OCI-LY1 (cell line): ENCODE data around the gene KRTAP10-5.

ENCODE experiments used
- H2AFZ ChIP-seq: fragments of 200-600 bp; sonication (generic), shearing (Covaris generic); 2 replicates; pipeline ENCODE4 v1.6.0; 2014; ENCODE audit warnings: antibody characterized with exemption, mild to moderate bottlenecking, low read length
- H3F3A ChIP-seq: fragments of 200-600 bp; sonication (generic), shearing (Covaris generic); 2 replicates; pipeline ENCODE4 v1.6.0; 2014; ENCODE audit warnings: mild to moderate bottlenecking, antibody characterized with exemption, low read length, moderate library complexity; ENCODE audit not compliant: insufficient read depth
- H3K27ac ChIP-seq: fragments of 200-600 bp; sonication (generic); 2 replicates; pipeline ENCODE4 v1.5.1; 2014; ENCODE audit warnings: low read length, mixed run types, mild to moderate bottlenecking, low read depth; ENCODE audit not compliant: poor library complexity, severe bottlenecking
- H3K27me3 ChIP-seq: fragments of 200-600 bp; sonication (generic); 2 replicates; pipeline ENCODE4 v1.6.0; 2014; ENCODE audit warnings: antibody characterized with exemption, mild to moderate bottlenecking, low read length, moderate library complexity; ENCODE audit not compliant: insufficient read depth
- H3K36me3 ChIP-seq: fragments of 200-600 bp; sonication (generic); 2 replicates; pipeline ENCODE4 v1.6.1; 2014; ENCODE audit warnings: mild to moderate bottlenecking, antibody characterized with exemption, low read length, moderate library complexity, mixed read lengths; ENCODE audit not compliant: insufficient read depth
- H3K4me1 ChIP-seq: fragments of 200-600 bp; sonication (generic); 2 replicates; pipeline ENCODE4 v1.5.1; 2014; ENCODE audit warnings: mild to moderate bottlenecking, low read length, moderate library complexity; ENCODE audit not compliant: insufficient read depth, severe bottlenecking
- H3K4me2 ChIP-seq: fragments of 200-600 bp; sonication (generic), shearing (Covaris generic); 2 replicates; pipeline ENCODE4 v1.6.1; 2014; ENCODE audit warnings: low read length
- H3K4me3 ChIP-seq: fragments of 200-600 bp; sonication (generic); 2 replicates; pipeline ENCODE4 v1.5.1; 2014; ENCODE audit warnings: low read length, low read depth, mild to moderate bottlenecking, mixed read lengths; ENCODE audit not compliant: poor library complexity, severe bottlenecking
- H3K79me2 ChIP-seq: fragments of 200-600 bp; shearing (Covaris generic); 2 replicates; pipeline ENCODE4 v1.6.1; 2016; ENCODE audit warnings: mixed run types, low read length, mixed read lengths; ENCODE audit not compliant: insufficient read depth
- H3K9ac ChIP-seq: fragments of 200-600 bp; sonication (generic), shearing (Covaris generic); 2 replicates; pipeline ENCODE4 v1.6.1; 2014; ENCODE audit warnings: mild to moderate bottlenecking, low read length, mixed read lengths
- H3K9me2 ChIP-seq: fragments of 200-600 bp; sonication (generic), shearing (Covaris generic); 2 replicates; pipeline ENCODE4 v1.6.1; 2014; ENCODE audit warnings: low read depth, mild to moderate bottlenecking, low read length, mixed read lengths
- H3K9me3 ChIP-seq: fragments of 200-600 bp; shearing (Covaris generic); 2 replicates; pipeline ENCODE4 v1.6.1; 2014; ENCODE audit warnings: low read length, mixed read lengths
- H4K20me1 ChIP-seq: fragments of 200-600 bp; sonication (generic), shearing (Covaris generic); 2 replicates; pipeline ENCODE4 v1.6.0; 2016; ENCODE audit warnings: mild to moderate bottlenecking, low read length; ENCODE audit not compliant: insufficient read depth
- EZH2 ChIP-seq: fragments of 200-600 bp; sonication (generic), shearing (Covaris generic); IDR thresholded peaks from 2 replicates; pipeline ENCODE4 v1.8.0; 2017; ENCODE audit warnings: borderline replicate concordance, mixed run types, mild to moderate bottlenecking, antibody characterized with exemption, low read length, moderate library complexity, mixed read lengths
- TF ChIP-seq, protein P1 (sequence below): fragments of 200-600 bp; sonication (generic), shearing (Covaris generic); IDR thresholded peaks from 2 replicates; pipeline ENCODE4 v1.5.1; 2017; ENCODE audit warnings: mild to moderate bottlenecking, antibody characterized with exemption, low read length, moderate library complexity, mixed read lengths

KRTAP10-5 gene

DNA sequence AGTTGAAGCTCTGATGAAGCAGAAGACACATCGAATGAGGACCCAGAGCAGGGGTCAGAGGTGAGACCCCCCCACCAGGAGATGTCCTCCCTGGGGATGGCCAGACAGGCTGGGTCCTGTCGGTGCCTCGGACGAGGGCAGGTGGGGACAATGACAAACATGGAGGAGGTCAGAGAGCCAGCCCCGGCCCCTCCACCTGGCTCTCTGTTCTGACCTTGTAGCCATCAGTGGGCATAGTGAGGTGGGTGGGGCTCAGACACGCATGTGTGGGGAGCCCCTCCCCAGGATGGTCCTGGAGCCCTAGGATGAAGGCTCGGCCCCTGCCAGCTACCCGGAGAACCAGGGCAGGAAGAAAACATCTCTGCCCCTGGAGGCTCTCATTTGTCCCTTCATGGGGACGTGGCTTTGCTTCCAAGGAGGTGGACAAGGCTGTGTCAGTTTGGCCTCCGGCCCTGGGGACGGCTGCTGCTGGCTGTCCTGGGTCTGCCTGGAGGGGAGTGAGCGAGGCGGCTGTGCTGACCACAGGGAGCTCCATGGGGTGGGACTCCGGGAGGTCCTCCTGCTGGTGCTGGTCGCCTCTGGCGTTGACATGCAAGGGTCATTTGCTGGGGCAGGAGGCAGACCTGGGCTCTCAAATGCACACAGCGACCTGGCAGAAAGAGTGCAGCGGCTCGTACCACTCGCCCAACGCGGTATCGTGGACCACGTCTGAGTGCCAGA is 9.3 kb upstream of the KRTAP10-5 start:
- H3F3A ChIP-seq: no peaks in the 10 kb centered on the region
- H4K20me1 ChIP-seq: no peaks in the 10 kb centered on the region
- no peaks in the 10 kb centered on the region for H3K9me2 ChIP-seq
- no peaks in the 10 kb centered on the region for H3K79me2 ChIP-seq
- H3K4me2 ChIP-seq: no peak overlapping the region
- H3K36me3 ChIP-seq: no peaks in the 10 kb centered on the region
- H3K27ac ChIP-seq: no peak overlapping the region
- H3K9me3 ChIP-seq: no peaks in the 10 kb centered on the region
- H3K4me1 ChIP-seq: no peaks in the 10 kb centered on the region
- no peak overlapping the region for H3K9ac ChIP-seq
- H3K27me3 ChIP-seq: no peaks in the 10 kb centered on the region
- H3K4me3 ChIP-seq: no peak overlapping the region
- H2AFZ ChIP-seq: no peak overlapping the region
- TF ChIP-seq, protein P1, sequence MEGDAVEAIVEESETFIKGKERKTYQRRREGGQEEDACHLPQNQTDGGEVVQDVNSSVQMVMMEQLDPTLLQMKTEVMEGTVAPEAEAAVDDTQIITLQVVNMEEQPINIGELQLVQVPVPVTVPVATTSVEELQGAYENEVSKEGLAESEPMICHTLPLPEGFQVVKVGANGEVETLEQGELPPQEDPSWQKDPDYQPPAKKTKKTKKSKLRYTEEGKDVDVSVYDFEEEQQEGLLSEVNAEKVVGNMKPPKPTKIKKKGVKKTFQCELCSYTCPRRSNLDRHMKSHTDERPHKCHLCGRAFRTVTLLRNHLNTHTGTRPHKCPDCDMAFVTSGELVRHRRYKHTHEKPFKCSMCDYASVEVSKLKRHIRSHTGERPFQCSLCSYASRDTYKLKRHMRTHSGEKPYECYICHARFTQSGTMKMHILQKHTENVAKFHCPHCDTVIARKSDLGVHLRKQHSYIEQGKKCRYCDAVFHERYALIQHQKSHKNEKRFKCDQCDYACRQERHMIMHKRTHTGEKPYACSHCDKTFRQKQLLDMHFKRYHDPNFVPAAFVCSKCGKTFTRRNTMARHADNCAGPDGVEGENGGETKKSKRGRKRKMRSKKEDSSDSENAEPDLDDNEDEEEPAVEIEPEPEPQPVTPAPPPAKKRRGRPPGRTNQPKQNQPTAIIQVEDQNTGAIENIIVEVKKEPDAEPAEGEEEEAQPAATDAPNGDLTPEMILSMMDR: no peak
- TF ChIP-seq EZH2: no peak

DNA sequence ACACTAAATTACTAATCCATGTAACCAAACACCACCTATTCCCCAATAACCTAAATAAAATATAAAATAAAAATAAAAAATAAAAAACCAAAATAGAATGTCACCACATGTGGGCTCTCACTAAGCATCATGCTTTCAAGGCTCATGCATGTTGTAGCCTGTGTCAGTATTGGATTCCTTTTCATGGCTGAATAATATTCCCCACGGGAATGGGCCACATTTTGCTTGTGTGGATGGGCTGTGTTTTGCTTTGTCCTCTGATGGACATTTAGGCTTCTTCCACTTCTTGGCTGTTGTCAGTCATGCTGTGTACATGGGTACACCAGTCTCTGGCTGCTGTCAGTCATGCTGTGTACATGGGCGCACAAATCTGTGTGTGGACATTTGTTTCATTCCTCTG is 8.7 kb upstream of the KRTAP10-5 start:
- H4K20me1 ChIP-seq: no peaks in the 10 kb centered on the region
- no peak overlapping the region for H3K4me3 ChIP-seq
- no peak overlapping the region for H3K27ac ChIP-seq
- no peaks in the 10 kb centered on the region for H3F3A ChIP-seq
- TF ChIP-seq, protein P1: no peak
- TF ChIP-seq EZH2: no peak
- H3K9ac ChIP-seq: no peak overlapping the region
- H3K9me3 ChIP-seq: no peaks in the 10 kb centered on the region
- no peak overlapping the region for H3K4me2 ChIP-seq
- H3K4me1 ChIP-seq: no peaks in the 10 kb centered on the region
- H3K9me2 ChIP-seq: no peaks in the 10 kb centered on the region
- H2AFZ ChIP-seq: no peak overlapping the region
- no peaks in the 10 kb centered on the region for H3K27me3 ChIP-seq
- no peaks in the 10 kb centered on the region for H3K36me3 ChIP-seq
- no peaks in the 10 kb centered on the region for H3K79me2 ChIP-seq

DNA sequence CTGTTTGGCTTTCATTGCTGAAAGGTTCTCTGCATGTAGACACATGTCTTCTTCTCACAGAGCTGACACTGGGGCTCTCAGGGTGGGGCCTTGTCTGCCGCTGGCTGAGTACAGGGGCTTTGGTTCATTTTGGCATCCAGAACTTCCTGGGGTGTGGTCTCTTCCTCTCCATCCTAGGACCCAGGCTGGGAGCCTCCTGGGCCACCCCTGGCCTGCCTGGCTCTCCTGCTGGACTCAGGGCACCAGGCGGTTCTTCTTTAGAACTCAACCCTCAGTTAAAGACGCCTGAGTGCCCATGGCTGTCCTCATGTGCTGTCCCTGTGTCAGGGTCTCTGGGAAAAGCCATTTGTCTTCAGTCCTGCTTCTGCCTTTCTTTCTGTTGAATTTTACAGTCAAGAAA is 5.5 kb upstream of the KRTAP10-5 start:
- Histone ChIP-seq H4K20me1 (no peaks in the 10 kb centered on the region), H3K27me3 (no peaks in the 10 kb centered on the region), H3K27ac (no peak overlapping the region), H3K9me3 (no peaks in the 10 kb centered on the region), H3K9ac (no peak overlapping the region), H3K4me3 (no peak overlapping the region), H3K79me2 (no peaks in the 10 kb centered on the region), H3K36me3 (no peaks in the 10 kb centered on the region), H2AFZ (no peak overlapping the region), H3K4me2 (no peak overlapping the region), H3K9me2 (no peaks in the 10 kb centered on the region), H3F3A (no peaks in the 10 kb centered on the region), H3K4me1 (no peaks in the 10 kb centered on the region)
- TF ChIP-seq, protein P1: no peak
- no peak for TF ChIP-seq EZH2
